Inflammatory macrophage (primary cell): ENCODE measurements around the gene E2F1.
"Not testable (repeated sequence)": the region's sequence is repeated elsewhere in the genome, so short reads cannot be mapped to it uniquely, and the experiment has no call there.

Source experiments
- DNase-seq, 2 donors: peaks; one replicate each; pipeline ENCODE4 v3.0.0-alpha.2; 2020 to 2022

E2F1 gene

DNA sequence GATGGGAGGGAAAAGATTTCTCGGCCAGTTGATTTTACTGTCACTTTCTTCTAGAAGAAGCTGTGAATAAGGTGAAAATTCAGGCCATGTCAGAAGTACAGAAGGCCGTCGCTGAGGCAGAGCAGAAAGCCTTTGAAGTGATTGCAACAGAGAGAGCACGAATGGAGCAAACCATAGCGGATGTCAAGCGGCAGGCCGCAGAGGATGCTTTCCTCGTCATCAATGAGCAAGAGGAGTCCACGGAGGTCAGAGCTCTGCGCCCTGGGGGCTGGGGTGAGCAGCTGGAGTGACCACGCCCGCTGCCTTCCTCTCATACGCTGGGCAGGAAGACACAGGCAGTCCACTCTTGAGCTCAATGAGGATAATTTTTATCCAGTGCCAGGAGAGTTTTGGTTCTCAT lies 45.9 kb downstream of the E2F1 start:
- DNase-seq, result no peak

DNA sequence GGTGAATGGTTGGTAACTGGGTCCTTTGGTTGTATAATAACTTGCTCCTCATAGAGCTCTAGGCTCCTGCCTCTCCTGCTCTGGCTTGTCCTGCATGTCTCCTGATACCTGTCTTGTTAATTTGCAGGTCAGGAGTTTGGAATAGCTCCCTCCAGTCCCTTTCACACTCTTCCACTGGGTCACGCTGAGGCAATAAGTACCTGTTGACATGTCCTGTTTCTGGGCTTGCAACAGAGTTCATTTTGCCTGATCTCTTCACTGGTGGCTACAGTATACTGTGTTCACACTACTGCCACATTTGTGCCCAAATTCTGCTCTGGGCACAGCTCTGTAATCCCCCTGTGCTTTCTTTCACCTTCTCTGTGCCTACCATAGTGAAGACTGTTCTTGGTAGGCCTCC lies 49.4 kb downstream of the E2F1 start:
- DNase-seq, result no peak

DNA sequence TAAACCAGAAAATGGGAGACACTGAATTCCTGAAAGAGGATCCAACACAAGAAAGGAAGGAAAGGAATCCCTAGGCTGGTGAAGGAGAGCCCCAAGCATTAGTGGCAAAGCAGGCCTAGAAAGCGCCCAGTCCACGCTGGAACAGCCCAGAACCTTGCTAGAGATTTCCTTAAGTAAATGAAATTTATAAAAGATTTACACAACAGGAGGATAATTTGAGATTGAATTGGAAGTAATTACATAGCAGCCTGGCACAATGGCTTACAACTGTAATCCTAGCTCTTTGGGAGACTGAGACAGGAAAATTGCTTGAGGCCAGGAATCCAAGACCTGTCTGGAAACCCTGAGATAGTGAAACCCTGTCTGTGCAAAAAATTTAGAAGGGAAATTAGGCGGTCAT lies 50.8 kb downstream of the E2F1 start:
- DNase-seq, result no peak

DNA sequence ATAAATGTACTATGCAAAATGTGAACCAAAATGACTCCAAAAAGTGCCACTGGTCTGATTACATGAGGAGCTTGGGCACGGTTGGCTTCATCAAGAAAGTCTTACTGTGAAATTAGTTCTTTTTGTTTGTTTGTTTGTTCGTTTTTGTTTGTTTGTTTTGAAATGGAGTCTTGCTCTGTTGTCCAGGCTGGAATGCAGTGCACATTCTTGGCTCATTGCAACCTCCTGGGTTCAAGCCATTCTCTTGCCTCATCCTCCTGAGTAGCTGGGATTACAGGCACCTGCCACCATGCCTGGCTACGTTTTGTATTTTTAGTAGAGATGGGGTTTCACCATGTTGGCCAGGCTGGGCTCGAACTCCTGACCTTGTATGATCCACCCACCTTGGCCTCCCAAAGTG lies 54.3 kb downstream of the E2F1 start:
- not testable (repeated sequence) for DNase-seq

DNA sequence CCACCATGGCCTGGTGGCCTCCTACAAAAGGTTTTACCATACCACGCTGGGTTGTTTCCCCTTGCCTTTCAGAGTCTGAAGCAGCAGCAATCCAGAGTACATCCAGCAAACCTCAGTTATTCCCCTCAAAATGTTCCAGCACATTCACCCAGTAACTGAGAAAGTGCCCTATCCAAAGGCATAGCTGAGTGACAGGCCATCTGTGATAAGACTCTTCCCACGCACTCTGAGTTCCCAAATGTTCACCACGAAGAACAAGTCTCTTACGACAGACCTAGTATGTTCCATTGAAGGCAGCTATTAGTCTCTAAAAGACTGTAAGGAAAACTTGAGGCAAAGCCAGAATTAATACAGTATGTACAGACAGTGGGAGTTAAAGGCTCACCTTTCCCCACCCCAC lies 55.7 kb downstream of the E2F1 start:
- DNase-seq, result peak in 1 of 2 donors; percentile 46

DNA sequence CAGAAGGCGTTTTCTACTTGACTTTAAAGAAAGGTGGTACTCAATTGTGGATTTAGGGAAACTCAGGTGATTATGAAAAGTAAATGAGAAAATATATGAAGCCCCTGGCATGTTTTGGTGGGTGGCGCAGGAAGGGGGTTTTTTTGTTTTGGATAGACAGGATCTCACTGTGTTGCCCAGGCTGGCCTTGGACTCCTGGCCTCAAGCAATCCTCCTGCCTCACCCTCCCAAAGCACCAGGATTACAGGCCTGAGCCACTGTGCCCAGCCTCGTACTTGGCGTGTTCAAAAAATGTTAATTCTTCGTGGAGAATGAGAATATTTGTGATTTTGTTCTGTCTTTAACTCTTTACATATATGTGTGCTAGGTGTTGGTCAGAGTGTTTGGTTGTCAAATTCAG lies 56.2 kb downstream of the E2F1 start:
- DNase-seq, result no peak

DNA sequence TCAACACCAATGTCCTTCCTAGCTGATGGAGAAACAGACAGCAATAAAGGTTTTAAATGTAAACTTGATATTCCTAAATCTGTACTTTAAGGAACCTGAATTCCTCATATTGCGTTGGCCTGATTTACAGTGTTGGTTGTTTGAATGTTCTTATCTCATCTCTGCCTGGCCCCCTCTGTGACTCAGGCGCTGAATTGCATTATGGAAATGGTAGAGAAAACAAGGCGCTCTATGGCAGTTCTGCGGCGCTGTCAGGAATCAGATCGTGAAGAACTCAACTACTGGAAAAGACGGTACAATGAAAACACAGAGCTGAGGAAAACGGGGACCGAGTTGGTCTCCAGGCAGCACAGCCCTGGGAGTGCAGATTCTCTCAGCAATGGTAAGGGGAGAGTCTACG lies 56.7 kb downstream of the E2F1 start:
- no peak for DNase-seq

DNA sequence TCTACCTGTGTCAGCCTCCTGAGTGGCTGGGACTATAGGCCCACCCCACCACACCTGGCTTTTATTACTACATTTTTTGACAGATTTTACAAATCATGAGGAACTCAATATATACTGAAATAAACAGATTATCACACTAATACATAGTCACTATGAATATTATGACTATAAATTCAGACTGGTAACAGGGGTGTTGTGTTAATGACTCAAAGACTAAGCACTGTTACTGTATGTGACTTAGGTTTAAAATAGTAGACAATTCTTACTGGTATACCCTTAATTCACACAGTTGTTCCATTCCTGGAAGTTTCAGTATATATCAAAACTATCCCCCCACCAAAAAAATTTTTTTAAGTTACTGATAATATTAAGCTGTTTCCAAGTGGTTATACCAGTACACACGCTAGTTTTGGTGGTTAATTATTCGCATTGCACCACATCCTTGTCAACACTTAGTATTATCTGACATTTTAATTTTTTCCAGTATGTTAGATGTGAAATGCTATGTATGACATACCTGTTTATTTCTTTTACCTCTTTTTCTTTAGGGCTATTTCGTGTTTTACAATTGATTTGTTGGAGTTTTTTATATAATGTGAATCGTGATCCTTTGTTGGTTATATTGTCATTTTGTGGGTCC lies 58.5 kb downstream of the E2F1 start:
- no peak for DNase-seq

DNA sequence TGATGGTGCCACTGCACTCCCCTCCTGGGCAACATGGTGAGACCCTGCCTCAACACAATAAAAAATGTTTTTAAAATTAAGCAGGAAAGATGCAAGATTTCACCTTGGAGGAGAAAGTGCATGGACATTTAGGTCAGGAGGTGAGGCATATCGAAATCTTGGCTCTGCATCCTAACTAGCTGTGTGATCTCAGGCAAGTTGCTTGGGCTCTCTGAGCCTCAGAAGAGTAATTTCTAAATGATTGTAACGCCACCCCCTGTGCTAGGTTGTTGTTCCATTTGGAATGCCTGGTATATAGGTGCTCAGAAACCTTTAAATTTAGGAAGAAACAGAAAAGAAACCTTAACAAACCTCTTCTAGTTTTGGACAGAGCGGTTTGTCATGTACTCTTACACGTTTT lies 60.0 kb downstream of the E2F1 start:
- no peak for DNase-seq
